Measurements from ENCODE around the gene KLC3.

The KLC3 gene

GRCh38 chr19:45380107-45380506 lies 39.6 kb downstream of the KLC3 start:
- no peak for DNase-seq

- no peak for DNase-seq
Measured at GRCh38 chr19:45382426-45382825, 41.9 kb downstream of the KLC3 start.

DNA sequence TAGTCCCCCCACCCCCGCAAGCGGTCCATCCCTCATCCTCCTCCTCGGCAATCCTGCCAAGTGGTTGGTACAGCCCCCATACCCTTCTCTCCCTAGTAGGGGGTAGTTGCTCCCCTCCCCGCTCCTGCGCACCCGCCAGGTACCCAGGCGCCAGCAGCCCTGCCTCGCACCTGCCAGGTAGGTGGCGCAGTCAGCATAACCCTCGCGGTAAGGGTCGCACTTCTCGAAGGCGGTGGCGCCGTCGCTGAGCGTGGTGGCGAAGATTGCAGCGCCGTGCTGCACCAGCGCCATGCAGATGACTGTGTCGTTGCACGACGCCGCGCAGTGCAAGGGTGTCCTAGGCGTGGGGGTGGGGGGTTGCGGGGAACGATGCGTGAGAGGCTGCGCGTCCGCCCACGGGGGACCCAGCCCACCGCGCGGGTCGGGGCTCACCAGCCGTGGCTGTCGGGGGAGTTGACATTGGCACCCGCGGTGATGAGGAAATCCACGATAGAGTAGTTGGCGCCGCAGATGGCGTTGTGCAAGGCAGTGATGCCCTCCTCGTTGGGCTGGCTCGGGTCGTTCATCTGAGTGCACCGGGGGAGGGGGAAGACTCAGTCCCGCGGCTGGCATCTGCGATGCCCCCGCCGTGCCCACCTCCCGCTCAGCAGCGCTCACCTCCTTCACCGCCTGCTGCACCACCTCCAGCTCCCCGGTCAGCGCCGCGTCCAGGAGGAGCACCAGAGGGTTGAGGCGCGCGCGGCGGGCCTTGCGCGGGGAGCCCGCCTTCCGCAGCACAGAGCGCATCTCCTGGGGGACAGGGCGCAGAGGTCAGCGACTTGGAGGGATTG lies 45.1 kb downstream of the KLC3 start:
- no peak for DNase-seq

DNA sequence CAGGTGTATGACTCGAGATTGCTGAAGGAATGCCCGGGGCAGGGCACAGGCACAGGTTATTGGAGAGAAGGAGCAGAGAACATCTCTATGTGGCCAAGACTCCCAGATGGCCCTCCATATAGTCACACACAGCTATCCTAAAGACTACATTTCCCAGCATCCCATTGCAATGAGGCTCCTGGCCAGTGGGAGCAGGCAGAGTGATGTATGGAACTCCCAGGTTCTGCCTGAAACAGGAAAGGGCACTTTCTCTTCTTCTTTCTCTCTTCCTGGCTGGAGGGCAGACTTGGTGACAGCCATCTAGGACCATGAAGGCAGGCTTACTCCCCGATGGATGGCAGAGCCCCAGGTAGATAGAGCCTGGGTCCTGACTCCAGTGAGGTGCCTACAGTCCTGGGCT lies 50.8 kb downstream of the KLC3 start:
- DNase-seq, result no peak

- no peak for DNase-seq
Measured at GRCh38 chr19:45391871-45392665, 51.5 kb downstream of the KLC3 start.

DNA sequence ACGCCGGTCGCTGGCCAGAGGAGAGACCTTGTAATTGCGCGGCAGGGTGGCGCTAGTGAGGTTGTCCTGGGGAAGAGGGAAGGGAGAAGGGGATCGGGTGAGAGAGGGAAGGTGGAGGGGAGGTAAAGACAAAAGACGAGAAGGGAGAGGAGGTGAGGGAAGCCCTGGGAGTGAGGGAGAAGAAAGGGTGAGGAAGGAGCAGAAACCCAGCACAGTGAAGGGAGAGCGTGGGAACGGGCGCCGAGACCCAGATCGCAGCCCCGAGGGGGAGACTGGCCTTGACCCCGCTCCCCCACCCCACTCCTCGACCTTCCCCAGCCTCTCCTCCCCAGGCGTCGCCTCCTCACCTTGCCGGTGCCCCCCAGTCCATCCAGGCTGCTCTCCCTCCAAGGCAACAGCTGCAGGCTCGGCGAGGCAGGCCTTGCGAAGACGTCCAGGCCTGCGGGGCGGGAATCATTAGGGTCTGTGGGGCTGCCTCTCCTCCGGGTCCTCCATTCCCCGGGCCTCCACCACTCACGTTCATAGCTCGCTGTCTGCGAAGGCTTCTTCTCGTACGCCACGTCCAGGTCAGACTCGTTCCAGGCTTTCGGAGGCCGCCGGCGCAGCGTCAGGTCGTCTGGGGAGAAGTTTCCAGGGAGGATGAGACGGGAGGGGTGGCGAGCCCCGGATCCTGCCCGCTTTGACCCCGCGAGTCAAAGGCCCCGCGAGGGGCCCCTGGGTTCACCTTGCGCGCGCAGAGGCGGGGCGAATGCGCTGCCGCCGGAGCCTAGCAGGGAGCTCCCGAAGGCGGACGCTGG lies 55.5 kb downstream of the KLC3 start:
- no peak for DNase-seq

DNA sequence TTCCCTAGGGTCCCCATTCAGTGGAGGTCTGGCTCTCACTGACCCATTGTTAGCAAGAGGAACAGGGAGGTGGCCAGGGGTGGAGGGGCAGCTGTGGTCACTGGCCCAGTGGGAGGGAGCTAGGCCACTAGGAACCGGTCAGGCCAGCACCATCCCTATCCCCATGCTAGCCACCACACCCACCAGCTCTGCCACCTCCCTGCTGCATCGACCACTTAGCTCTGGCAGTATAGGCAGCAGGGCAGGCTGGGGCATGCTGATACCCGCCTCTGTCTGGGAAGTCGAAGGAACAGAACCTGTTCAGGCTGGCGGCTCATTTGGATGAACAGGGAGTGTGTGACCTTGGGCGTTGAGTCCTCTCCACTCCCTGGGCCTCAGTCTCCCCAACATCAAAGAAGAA lies 59.6 kb downstream of the KLC3 start:
- DNase-seq, result no peak

Measured in activated gamma-delta T cell treated with Interleukin-2 at 50 U/mL for 16 hours (primary cell).